Measurements from ENCODE around the gene MAOB.
"Not testable (repeated sequence)": the region's sequence is repeated elsewhere in the genome, so short reads cannot be mapped to it uniquely, and the experiment has no call there.

MAOB gene
- long read RNA-seq, donor 1, transcript MAOB-201 (15 exons, 2,566 nt) = major isoform, 15 of 15 reads
- long read RNA-seq, donor 1, partial matches to known transcripts = 0 of 15 reads
- long read RNA-seq, donor 1, other reads (novel, unspliced or antisense) = 0 of 15 reads
- long read RNA-seq, donor 2, transcript MAOB-201 (15 exons, 2,566 nt) = major isoform, 7 of 7 reads
- long read RNA-seq, donor 2, partial matches to known transcripts = 0 of 7 reads
- long read RNA-seq, donor 2, other reads (novel, unspliced or antisense) = 0 of 7 reads
- long read RNA-seq, donor 3, transcript MAOB-201 (15 exons, 2,566 nt) = major isoform, 5 of 5 reads
- long read RNA-seq, donor 3, partial matches to known transcripts = 0 of 5 reads
- long read RNA-seq, donor 3, other reads (novel, unspliced or antisense) = 0 of 5 reads
- long read RNA-seq, donor 4, transcript MAOB-201 (15 exons, 2,566 nt) = major isoform, 6 of 6 reads
- long read RNA-seq, donor 4, partial matches to known transcripts = 0 of 6 reads
- long read RNA-seq, donor 4, other reads (novel, unspliced or antisense) = 0 of 6 reads
- long read RNA-seq, donor 5, transcript MAOB-201 (15 exons, 2,566 nt) = major isoform, 12 of 12 reads
- long read RNA-seq, donor 5, partial matches to known transcripts = 0 of 12 reads
- long read RNA-seq, donor 5, other reads (novel, unspliced or antisense) = 0 of 12 reads
- long read RNA-seq, donor 6, transcript MAOB-201 (15 exons, 2,566 nt) = major isoform, 15 of 15 reads
- long read RNA-seq, donor 6, partial matches to known transcripts = 0 of 15 reads
- long read RNA-seq, donor 6, other reads (novel, unspliced or antisense) = 0 of 15 reads
- long read RNA-seq, donor 7, transcript MAOB-201 (15 exons, 2,566 nt) = major isoform, 15 of 15 reads
- long read RNA-seq, donor 7, partial matches to known transcripts = 0 of 15 reads
- long read RNA-seq, donor 7, other reads (novel, unspliced or antisense) = 0 of 15 reads
- long read RNA-seq, donor 8, transcript MAOB-201 (15 exons, 2,566 nt) = major isoform, 12 of 12 reads
- long read RNA-seq, donor 8, partial matches to known transcripts = 0 of 12 reads
- long read RNA-seq, donor 8, other reads (novel, unspliced or antisense) = 0 of 12 reads

DNA sequence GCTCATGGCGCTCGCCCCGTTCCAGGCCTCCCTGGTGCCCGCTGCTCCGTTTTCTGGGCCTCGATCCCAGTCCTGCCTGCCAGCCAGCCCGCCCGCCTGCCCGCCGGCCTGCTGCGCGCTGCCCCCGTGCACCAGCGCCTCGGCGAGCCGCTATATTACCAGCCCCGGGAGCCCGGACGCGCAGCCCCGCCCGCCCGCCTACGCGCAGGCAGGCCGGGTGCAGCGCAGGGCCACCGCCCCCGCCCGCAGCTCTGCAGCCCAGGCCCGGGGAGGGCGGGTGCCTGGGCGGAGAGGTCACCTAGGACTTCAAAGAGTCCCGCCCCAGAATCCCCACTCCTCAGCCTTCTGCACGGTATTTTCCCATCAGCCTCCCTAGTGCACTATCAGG lies at the start of gene MAOB:
Gene MAOB, minus strand, starts transcription at position 157 of the 388 bp plus-strand sequence. Its CDS starts 151 bp downstream, at position 6.
- peak; percentile 37 for DNase-seq

DNA sequence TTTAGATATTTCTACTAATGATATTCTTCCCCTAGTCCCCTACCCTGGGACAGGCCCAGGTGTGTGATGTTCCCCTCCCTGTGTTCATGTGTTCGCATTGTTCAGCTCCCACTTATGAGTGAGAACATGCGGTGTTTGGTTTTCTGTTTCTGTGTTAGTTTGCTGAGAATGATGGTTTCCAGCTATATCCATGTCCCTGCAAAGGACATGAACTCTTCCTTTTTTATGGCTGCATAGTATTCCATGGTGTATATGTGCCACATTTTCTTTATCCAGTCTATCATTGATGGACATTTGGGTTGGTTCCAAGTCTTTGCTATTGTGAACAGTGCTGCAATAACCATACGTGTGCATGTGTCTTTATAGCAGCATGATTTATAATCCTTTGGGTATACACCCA lies 39.8 kb upstream of the MAOB start:
- DNase-seq = not testable (repeated sequence)

DNA sequence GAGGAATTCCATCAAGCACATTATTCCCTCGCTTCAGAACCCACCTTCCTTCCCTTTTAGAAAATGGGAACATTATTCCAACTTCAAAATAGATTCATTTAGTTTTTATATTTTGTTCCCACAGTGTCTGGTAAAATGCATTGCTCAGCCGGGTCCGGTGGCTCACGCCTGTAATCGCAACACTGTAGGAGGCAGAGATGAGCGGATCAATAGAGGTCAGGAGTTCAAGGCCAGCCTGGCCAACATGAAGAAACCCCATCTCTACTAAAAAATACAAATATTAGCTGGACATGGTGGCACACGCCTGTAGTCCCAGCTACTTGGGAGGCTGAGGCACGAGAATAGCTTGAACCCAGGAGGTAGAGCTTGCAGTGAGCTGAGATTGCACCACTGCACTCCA lies 28.5 kb upstream of the MAOB start:
- DNase-seq = not testable (repeated sequence)

DNA sequence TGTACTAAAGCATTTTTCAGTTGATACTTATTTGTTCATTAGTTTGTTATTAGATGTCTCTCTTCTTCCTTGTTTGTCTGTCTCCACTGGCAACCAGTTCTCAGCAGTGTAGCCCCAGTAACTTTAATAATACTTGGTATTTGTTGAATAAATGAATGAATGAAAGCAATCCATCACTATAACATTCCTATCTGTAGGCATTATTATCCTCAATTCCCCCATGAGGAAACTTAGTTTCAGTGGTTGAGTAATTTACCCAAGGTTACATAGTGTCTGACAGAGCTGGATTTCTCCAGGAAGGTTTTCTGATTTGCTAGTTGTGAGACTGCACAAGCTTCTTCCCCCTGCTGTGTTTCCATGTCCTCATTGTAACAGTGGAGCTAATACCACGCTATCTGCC lies 27.8 kb upstream of the MAOB start:
- DNase-seq = no peak

DNA sequence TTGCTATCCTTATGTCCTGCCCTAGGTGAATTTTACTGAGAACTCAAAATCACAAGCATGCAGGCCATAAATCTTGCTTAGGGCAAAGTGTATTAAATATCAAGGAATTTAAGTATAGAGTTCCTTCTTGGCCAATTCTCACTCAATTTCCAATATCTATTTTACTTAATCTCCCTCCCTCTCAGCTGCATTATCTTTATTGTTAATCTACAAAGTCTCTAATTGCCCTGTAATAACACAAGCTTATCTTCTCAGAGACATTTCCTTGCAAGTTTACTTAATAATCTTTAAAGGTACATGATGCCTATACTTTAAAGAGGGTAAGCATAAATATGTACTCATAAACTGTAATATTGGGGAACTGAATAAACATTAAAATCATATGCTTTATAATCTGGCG lies 26.9 kb upstream of the MAOB start:
- no peak for DNase-seq

DNA sequence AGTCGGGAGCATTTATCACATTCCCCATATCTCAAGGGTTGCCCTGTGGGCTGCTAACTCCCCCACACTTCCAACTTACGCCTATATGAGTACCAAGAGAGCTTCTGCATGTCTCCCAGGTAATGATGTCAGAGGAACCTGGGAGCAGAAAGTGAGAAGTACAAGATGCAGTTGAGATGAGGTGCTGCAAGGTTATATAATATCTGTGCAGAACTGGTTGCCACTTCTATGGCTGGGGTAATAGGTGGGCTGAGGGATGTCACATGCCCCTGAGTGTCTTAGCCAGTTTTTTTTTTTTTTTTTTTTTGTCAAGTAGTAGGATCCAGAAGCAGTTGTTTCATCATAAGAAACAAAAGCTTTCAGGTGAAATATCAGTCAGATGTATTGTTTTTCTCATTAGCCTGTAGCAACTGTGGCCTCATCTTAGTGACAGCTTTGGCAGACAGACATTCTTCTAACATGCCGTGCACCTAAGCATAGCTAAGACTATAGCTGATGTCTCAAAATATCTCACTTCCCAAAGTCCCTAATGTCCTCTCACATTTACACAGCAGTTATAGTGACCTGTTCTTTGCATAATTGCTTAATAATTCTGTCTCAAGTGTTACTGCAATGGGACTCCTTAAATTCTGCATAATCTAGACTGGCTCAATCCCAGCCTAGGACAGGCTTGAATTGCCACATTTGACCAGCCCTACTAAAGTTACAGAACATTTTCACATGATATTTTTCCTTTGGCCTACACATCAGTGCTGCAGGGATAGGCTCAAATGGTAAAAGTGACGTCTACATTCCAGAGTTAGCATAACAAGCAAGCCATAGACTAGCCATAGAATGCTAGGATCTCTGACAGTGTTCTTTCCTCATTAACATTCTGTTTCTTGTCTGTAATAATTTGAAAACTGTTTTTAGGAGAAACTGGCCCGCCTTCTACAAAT lies 17.9 kb upstream of the MAOB start:
- no peak for DNase-seq

DNA sequence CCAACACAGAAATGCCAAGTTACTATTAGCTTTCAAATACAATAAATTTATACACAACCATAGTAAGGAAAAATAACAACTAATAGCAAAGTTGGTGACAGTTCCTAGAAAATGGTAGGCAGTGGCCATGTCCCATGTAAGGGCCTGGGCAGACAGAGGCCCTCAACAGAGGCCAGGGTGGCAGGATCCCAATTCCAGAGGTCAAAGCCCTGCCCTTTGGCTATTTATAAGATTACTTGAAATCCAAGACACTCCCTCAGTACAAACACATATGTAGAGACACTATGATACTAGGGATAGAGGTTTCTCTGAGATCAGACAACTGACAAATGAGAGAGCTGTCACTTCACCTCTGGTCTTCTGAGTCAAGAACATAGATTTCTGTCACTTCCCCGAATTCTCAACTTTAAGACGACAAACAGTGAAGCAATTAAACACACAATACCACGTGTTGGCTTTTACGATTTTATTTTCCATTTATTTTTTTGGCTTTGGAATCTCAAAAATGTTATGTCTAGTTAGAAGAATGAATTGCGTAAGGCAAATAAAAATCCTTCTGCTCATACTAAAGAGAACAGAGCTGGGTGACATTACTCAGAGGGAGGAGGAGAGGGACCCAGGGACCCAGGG lies 16.3 kb upstream of the MAOB start:
- DNase-seq = no peak

DNA sequence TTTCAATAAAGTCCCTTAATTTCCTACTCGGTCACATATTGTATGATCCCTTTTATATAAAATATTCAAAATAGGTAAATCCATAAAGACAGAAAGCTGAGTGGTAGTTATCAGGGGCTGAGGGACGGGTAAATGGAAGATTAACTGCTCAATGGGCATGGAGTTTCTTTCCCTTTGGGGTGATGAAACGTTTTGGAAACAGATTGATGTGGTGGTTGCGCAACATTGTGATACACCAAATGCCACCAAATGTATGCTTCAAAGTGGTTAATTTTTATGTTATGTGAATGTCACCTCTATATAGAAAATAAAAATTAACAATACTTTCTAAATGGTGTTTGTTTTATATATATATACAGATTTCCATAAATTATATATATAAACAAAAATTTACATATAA lies 15.0 kb upstream of the MAOB start:
- no peak for DNase-seq

DNA sequence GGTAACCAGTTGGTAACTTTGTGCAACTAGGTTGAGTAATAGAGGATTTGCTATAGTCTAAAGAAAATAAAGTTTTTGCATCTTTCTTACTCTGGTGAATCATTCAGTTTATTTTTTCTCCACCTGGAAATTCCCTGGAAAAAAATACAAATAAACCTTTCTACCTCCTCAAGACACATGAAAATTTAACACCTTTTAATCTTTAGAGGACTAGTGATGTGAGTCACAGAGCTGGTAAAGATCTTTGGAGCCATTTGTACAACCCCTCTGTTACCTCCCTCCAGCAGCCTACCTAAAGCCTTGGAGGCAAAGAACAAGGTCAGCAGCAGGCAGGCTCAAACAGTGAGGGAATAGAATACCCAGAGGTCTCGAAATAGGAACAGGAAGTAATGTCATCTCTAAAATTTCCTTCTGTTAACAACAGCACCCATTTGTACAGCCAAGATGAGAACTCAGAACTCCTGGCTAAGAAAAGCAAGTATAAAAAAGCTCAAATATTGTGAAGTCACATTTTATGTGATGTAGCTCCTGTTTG lies 10.2 kb upstream of the MAOB start:
- DNase-seq = no peak

DNA sequence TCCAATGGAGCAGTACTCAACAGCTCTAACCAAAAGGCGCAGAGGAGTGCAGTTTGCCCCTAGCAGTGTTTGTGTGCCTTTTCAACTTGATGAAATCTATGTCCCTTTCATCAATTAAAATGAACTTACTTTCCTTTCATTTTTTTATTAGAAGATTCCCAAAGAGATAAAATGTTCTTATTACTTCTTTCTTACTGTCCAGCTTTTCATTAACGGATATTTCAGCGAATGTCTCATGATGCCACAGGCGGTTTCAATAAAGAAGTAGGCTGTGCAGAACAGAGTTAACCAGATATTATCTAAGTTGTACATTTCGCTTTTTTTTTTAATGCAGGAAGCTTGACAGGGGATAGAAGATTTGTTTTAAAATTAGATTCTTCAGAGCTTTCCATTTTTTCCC lies 3.4 kb upstream of the MAOB start:
- no peak for DNase-seq

DNA sequence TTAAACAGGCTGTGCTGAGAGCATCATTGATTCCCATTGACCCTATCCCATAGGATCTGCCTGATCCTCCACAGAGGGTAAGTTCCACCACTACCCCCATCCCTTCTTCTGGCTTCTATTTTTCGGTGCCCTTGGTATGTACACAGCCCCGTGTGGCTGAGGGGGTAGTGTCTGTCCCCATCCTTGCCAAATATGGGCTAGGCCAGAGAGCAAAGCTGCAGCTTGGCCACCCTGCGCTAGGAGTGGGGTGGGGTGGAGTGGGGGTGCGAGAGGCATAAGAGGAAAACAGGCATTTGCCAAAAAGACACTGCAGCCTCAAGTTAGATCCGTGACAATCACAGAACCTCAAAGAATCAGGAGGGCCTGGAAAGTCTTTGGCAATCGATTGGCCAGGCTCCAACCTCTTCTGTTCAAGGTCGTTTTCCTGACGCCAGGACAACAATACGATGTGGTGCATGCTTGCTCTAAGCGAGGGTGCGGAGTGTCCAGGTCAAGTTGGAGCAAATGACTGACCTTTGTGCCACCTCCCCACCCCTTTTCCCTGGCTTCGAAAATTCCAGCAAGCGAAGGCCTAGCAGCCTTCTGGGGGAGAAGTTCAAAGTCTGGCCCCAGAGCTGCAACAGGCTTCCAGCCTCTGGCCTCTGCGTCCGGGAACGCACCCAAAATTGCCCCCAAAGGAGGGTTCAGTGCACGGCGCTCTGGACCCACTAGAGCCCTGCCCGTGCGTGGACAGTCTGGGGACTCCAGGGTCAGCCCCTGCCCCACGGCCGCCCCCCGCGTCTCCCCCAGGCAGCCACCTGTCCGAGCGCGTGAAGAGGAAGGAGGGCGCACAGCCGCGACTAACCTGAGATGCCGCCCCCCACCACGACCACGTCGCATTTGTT lies 598 bp downstream of the MAOB start:
- no peak for DNase-seq

DNA sequence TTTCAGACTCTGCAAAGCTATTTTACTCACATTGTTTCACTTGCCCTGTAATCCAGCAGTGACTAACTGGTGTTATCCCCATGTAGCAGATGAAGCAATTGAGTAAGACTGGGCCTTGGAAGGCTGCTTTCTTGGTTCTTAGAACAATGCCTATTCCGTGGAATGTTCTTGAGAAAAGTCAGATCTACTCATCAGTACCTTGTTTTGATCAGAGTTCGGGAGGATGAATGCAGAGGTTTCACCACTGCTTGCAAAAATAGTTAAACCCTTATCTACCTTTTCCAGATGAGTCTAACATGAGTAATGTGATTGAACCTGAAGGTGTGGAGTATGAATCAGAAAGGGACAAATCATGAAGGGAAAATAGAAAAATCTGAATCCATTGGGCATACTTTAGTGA lies 1.8 kb downstream of the MAOB start:
- no peak for DNase-seq

DNA sequence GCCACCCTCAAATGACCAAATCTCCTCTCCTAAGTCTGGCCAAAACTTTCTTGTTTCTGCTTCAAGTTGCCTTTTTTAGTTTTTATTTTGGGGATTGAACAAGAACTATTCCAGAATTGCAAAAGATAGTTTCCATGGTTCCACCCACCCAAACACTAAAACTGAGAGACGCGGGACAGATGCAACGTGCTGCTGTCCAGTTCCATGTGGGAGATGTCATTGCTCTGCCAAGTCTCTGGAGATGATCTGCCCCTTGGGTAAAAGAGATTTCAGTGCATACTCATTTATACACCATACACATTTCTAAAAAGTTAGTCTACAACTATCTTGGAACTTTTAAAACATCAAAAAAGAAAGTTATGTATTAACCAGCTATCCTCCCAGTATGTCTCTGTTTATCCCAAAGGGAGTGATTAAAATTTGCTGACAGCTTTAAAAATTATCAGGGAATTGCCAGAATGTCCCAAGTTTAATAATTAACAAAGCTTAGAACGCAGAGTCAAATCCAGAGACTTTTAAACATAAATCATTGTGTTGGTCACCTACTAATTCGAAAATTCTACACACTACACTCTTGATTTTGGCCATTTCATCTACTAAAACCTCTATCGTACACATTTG lies 3.2 kb downstream of the MAOB start:
- no peak for DNase-seq

DNA sequence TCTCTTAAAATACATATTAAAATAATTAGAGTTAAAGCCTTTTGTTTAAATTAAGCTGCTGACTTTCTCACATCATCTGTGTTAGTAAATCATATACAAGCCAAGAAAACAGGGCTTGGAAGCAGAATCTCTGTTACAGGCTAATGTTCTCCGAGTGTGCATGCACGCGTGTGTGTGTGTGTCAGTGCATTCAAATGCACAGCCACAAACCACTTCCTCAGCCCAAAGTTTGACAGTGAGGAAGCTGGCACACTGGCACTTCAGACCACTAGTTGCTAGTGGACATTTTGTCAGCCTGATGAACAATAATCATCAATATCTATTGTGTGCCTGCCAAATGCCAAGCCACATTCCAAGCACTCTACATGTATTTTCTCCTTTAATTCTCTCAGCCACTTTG lies 5.6 kb downstream of the MAOB start:
- no peak for DNase-seq

DNA sequence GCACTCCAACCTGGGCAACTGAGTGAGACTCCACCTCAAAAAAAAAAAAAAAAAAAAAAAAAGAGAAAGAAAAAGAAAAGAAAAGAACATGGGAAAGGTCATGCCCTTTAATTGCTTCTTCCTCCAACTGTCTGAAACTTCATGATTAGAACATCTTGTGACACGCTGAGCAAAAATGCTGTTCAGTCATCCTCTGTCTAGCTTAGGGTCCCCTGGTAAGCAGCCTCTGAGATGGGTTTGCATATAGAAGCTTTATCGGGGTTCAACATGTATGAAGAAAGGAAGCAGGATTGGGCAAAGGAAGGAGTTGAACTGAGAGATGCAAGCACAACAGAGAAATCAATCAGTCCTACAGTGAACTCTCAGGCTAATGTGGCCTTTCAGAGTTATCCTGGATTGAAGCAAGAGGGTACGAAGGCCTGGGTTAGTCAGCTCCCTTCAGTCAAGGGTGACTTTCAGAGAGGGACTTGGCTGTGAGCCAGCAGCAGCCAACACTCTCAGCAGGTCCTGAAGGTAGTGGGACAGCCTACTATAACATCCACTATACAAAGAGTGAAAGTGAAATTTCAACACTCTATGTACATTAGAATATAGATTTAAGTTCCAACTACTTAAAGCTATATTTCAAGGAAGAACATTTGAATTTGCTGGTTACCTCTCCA lies 11.4 kb downstream of the MAOB start:
- DNase-seq = no peak

DNA sequence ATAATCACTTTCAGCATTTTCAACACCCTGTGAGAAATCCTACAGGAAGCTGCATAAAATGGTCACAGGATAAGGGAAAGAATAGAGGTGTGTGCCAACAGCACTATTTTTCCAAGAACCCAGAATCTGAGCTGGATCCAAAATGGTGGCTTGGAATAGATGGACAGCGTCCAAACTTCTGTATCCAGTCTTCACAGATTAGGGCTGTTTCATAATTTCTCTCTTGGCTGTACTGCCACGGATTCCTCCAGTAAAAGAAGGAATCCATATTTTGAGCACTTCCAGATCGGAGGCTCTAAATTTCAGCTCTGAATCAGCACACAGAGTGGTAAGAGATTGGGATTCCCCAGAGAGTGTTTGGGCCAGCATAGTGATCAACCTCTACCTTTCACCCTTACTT lies 12.2 kb downstream of the MAOB start:
- DNase-seq = no peak

DNA sequence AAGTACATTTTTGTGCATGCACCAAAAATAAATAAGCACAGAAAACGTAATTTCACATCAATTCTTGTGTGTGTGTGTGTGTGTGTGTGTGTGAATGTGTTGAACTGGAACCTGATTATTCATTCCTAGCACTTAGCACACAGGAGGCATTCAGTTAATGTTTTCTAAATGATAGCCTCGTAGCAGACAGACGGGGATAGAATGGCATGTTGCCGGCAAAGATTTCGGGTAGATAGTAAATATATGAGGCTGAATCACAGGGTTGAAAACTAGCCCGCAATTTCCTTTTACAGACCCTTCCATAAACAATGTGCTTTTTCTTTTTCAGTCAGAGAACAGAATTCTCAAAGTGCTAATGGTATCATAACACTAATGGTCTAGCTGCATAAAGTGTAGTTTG lies 13.5 kb downstream of the MAOB start:
- DNase-seq = no peak

DNA sequence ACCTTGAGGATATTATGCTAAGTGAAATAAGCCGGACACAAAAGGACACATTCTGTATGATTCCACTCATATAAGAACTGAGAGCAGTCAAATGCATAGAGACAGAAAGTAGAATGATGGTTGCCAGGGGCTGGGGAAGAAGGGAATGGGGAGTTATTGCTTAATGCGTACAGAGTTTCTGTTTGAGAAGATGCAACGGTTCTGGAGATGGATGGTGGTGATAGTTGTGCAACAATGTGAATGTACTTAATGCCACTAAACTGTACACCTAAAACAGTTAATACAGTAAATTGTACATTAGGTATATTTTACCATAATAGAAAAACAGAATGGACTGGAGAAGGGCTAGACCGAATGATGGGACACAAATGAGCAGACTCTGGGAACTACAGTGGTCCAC lies 15.8 kb downstream of the MAOB start:
- DNase-seq = no peak

DNA sequence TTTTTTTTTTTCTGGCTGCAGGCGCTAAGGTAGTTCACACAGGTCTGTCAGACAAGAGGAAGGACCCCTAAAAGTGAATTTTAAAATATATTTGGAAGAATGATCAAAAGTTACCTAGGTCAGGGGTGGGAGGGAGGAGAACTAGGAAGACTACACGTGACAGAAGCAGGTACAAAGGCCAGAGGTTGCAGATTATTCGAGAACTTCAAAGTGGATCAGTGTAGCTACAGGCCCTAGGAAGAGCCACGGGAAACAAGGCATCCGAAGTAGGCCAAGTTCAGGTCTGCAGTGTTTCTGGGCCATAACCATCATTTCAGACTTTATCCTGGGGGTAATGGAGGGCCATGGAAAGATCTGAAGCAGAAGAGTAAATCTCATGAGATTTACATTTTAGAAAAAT lies 16.5 kb downstream of the MAOB start:
- no peak for DNase-seq
